22Rv1 (cell line): Measurements from ENCODE around the gene DCHS1.

Source experiments
- ZFX ChIP-seq: fragments of 450-650 bp; IDR thresholded peaks from 2 replicates; pipeline ENCODE4 v1.6.1; 2017; ENCODE audit warnings: antibody characterized with exemption, borderline replicate concordance
- TF ChIP-seq, protein P1 (sequence below): fragments of 450-650 bp; IDR thresholded peaks from 2 replicates; pipeline ENCODE4 v1.5.1; 2017; ENCODE audit warnings: mild to moderate bottlenecking

DNA sequence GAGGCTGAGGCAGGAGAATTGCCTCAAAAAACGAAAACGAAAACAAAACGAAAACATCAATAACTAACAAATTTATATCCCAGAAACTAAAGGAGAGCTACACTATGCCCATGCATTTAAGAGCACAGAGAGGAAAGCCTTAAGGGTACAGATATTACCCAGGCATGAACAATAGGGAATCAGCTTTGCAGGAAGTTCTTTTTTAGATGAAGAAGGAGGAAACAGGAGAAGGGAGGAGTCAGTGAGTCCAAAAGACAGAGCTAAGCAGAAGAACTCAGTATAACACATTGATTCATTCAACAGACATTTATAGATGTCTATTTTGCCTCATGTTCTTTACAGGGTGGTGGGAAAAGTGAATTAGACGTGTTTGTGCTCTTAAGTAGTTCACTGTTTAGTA is 19.3 kb upstream of the DCHS1 start:
- TF ChIP-seq, protein P1, sequence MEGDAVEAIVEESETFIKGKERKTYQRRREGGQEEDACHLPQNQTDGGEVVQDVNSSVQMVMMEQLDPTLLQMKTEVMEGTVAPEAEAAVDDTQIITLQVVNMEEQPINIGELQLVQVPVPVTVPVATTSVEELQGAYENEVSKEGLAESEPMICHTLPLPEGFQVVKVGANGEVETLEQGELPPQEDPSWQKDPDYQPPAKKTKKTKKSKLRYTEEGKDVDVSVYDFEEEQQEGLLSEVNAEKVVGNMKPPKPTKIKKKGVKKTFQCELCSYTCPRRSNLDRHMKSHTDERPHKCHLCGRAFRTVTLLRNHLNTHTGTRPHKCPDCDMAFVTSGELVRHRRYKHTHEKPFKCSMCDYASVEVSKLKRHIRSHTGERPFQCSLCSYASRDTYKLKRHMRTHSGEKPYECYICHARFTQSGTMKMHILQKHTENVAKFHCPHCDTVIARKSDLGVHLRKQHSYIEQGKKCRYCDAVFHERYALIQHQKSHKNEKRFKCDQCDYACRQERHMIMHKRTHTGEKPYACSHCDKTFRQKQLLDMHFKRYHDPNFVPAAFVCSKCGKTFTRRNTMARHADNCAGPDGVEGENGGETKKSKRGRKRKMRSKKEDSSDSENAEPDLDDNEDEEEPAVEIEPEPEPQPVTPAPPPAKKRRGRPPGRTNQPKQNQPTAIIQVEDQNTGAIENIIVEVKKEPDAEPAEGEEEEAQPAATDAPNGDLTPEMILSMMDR, result no peak
- TF ChIP-seq ZFX, result no peak
